Renal cortical epithelial cell (primary cell): ENCODE results near the gene IPO13. TPM values are rescaled to one million over a fixed set of nuclear protein-coding genes. Genes with fewer than 3 reads are reported as not detected.

Experiments
- DNase-seq: peaks from one replicate; pipeline ENCODE4 v3.0.0-alpha.2; 2011; ENCODE audit warnings: low read depth
- total RNA-seq: library from RNA; depleted of rRNA; stranded (reverse); fragments of >200 nt; gene quantifications from 2 replicates; pipeline ENCODE4 v1.2.3, GENCODE V29; 2014

The IPO13 gene
- total RNA-seq, 1 donor from 2014 or later, result 41.1 TPM

DNA sequence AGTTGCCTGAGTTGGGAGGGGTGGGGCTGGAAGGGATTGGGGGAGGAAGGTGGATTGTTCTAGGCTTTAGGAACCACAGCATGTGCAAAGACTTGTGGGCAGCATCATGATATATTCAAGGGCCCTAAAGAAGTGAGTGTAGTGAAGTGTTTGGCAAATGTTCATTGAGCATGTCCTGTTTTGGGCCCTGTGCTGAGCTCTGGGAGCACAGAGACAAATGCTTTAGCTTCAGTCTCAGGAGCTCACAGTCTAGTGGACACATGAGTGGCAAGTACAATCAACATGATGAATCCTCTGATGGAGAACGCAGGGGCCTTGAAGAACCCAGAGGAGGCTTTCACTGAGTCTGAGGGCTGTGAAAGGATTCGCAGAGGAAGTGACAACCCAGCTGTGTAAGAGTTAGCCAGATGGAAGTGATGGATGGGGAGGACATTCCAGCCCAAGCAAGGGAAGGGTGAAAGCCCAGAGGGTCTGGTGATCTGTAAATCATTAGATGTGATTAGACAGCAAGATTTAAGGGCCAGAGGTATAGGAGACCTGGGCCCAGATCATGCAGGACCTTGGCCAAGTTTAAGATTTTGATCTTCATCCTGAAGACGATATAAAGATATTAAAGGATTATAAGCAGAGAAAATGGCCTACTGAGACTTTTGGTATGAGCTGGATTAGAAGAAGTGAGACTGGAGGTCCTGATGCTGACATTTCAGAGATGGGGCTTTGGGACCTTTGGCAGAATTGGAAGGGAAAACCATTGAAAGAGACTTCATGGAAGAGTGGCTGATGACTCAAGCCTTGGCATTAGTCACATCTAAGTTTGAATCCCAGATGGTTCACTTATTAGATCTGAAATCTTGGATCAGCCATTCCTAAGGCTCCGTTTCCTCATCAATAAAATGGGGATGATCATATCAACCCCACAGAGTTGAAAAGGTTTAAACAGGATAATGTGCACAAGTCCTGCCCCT is 4.6 kb downstream of the IPO13 start:
- DNase-seq, result peak; percentile 89

DNA sequence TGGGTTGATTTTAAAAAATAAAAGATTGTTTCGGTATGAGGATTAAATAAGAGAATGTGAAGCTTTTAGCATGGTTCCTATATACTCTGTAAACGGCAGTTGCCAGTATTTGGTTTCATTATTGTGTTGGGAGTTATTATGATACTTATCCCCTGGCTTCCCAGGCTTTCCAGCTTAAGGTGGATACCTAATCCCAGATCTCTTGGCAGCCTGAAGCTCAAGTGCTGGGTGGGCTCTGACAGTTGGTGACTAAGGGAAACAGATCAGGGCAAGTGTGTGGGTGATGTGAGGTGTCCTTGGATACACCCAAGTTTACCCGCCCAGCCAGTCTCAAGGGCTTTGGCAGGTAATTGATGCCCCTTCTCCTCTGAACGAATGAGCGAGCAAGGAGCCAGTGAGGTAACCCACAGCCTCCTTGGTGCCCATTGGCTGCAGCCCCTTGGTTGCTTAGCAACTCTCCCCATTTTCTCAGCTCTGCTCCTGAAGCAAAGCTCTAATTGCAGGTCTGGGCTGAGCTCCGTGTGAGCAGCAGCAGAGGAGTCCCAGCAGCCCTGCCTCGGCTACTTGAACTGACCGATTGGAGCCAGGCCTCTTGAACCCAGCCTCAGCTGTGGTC is 6.1 kb downstream of the IPO13 start:
- no peak for DNase-seq

- DNase-seq, result no peak
These were observed 6.6 kb downstream of the IPO13 start for GRCh38 chr1:43953361-43953760.

GRCh38 chr1:43954036-43954435 is 7.3 kb downstream of the IPO13 start:
- DNase-seq, result no peak

DNA sequence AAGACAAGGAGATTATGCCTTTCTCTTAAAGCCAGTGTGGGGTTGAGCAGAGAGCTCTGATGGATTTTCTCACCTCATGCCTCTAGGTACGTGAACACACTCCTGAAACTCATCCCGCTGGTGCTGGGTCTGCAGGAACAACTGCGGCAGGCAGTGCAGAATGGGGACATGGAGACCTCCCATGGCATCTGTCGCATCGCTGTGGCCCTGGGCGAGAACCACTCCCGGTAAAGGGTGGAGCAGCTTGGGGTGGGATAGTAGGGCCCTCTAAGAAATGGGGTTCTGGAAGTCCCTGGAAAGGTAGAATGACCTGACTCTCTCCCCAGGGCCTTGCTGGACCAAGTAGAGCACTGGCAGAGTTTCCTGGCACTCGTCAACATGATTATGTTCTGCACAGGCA is 9.5 kb downstream of the IPO13 start:
- no peak for DNase-seq

DNA sequence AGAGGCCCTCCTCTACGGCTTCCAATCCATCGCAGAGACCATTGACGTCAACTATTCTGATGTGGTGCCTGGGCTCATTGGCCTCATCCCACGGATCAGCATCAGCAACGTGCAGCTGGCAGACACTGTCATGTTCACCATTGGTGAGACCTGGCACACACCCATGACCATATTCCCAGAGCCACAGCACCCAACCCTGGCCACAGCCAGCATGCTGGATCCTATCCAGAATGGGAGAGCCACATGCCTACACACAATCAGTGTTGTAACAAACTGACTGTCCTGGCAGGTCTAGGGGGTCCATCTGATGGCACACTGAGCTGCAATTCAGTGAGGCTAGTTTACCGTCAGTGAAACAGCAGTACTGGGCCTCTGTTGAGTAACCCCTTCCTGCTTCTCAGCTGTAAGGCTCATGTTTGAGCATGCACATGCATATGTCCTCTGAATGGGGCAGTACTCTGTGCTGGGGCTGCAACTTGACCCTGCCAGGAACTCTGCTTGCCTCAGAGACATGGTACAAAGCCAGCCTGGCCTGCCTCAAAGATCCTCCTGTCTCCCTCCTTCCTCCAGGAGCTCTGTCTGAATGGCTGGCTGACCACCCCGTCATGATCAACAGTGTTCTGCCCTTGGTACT is 10.8 kb downstream of the IPO13 start:
- no peak for DNase-seq

DNA sequence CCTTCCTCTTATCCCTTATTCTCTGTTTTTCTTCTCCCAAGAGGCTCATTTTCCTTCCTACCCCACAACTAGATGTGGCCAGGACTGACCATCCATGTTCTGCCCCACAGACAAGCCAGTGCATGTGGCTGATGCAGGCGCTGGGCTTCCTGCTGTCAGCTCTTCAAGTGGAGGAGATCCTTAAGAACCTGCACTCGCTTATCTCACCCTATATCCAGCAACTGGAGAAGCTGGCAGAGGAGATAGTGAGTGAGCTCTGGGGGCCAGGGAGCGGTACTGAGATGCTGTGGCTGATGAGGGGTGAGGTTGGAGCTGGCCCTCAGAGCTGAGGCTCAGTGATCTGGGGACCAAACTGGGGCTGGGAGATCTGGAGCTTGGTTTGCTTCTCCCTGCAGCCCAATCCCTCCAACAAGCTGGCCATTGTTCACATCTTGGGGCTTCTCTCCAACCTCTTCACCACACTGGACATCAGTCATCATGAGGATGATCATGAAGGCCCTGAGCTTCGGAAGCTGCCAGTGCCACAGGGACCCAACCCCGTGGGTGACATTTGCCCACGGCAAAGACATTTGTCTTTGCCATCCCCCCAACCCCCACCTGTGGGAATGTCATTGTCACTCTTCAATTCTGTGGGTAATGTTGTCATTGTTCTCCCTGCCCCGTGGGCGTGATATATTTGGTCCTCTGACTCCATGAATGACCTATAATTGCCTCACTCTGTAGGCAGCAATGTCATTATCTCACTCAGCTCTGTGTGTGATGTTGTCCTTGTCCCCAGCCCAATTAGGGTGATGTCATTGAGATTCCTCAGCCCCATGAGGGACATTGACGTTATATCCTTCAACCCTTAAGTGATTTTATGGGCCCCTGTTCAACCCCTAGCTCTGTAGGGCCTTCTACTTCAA is 11.9 kb downstream of the IPO13 start:
- no peak for DNase-seq

DNA sequence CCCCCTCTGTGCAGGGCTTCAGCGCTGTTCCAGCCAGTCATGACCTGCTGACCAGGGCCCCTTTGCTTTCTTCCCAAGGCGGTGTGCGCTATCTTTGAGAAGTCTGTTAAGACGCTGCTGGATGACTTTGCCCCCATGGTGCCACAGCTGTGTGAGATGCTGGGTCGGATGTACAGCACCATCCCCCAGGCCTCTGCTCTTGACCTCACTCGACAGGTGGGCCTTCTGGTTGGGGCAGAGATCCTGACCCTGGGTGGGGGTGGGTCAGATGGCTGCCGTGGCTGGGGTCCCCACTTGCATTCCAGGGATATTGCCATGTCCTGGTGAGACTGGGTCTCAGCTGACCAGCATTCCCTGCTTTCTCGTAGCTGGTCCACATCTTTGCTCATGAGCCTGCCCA is 14.0 kb downstream of the IPO13 start:
- DNase-seq, result no peak

GRCh38 chr1:43961692-43962091 is 14.9 kb downstream of the IPO13 start:
- no peak for DNase-seq

GRCh38 chr1:43962324-43962723 is 15.6 kb downstream of the IPO13 start:
- no peak for DNase-seq

DNA sequence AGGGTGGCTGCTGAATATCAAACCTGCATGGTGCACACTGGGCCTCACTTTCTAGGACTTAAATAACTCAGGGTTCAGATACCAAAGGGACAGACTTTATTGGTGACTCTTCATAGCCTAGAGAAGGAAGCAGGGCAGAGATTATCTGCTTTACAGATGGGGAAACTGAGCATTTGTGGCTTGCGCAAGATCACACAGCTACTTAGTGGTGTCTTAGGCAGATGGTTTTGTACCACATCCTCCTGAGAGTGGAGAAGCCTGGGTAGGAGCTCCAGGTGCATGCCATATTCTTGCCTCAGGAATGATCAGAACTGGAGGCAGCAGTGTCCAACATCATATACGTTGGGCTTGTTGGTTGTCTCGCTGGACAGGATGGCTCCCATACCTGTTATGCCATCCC is 16.3 kb downstream of the IPO13 start:
- no peak for DNase-seq

DNA sequence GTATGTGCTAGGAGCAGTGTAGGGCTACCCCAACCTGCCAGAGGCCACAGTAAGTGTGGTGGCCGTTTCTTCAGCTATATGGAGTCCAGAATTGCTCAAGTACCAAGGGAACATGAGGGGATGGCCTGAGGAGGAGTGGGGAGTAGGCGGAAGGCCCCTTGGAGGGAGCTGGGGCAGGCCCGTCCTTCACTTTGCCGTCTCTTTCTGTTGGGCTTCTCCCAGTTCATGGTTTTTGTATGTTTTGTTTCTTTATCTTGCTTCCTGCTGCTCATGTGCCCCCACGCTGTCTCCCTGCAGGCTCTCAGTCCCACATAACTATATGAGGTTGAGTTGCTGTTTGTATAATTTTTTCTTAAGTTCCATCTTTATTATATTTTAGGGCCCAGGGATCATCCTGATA is 17.1 kb downstream of the IPO13 start:
- DNase-seq, result no peak

DNA sequence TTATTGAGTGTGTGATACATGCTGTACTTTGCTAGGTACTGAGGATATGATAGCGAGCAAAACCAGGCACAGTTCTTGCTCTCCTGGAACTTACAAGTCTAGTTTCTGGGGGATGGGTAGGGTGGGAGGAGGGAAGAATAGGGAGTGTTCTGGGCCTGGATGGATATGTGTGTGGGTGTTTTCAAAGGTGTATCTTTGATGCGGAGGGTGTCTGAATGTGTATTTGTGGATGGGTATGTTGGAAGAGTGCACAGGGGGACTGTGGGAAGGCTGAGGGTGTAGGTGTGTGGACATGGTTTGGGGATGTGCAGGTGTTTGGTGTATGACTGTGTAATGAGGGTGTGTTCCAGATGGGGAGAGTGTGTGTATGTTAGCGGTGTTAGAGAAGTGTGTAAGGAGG is 18.6 kb downstream of the IPO13 start:
- DNase-seq, result no peak

GRCh38 chr1:43968348-43968948 is 21.7 kb downstream of the IPO13 start:
- no peak for DNase-seq

DNA sequence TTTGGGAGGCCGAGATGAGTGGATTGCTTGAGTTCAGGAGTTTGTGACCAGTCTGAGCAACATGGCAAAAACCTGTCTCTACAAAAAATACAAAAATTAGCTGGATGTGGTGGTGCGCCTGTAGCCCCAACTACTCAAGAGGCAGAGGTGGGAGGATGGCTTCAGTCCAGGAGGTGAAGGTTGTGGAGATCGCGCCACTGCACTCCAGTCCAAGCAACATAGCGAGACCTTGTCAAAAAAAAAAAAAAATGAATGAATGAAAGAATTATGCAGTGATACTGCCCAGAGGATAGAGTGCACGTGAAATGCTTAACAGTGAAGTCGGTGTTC is 22.6 kb downstream of the IPO13 start:
- DNase-seq, result no peak

DNA sequence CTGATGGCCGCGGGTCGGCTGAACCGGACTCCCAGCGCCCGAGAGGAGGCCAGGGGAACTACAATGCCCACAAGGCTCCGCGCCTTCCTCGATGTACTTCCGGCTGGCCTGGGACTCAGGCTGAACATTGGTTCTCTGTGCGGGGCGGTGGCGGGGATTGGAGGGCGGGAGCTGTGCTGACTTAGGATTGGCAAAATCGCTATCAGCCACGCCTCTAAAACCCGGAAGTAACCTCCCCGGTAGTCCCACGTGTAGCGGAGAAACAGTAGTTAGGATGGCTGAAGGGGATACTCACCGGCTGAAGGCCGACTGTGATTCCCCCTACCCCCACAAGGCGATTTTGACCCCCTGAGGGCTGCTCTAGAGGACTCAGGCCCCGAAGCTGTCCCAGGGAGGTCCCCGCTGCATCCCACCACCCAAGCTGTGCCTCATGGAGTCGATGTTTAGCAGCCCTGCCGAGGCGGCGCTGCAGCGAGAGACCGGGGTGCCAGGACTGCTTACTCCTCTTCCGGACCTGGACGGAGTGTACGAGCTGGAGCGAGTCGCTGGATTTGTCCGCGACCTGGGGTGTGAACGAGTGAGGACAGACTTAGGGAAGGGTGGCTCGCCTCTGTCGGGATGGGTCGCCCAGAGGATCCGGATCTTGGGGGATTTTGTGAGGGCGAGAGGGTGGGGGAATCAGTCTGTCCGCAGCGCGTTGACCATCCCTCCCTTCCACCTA is 23.2 kb downstream of the IPO13 start, which contains the start of gene DPH2:
Gene DPH2, plus strand, starts transcription at position 265 of the 721 bp plus-strand sequence. Its CDS starts 166 bp downstream, at position 431.
- peak; percentile 95 for DNase-seq

DNA sequence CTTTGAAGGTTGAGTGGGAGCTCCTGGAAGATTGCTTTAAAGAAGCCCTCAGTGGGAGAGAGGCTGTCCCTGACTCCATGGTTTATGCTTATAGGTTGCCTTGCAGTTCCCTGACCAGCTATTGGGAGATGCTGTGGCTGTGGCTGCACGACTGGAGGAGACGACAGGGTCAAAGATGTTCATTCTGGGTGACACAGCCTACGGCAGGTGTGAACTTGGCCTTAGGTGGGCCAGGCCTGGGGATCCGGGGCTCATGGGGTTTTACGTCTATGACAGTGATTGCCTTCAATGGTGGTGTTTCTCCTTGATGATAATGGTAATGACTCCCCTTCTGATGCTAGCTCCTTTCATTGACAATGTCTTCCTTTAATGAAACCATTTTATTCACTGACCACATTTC is 23.8 kb downstream of the IPO13 start:
- no peak for DNase-seq

GRCh38 chr1:43970911-43971310 is 24.2 kb downstream of the IPO13 start:
- DNase-seq, result no peak

GRCh38 chr1:43971336-43971980 is 24.7 kb downstream of the IPO13 start:
- DNase-seq, result no peak

- no peak for DNase-seq
These were observed 27.3 kb downstream of the IPO13 start for GRCh38 chr1:43973981-43974442.
